Neural cell (in vitro differentiated cells): ENCODE measurements around the gene TBC1D22B. TPM values are rescaled to one million over a fixed set of nuclear protein-coding genes. Genes with fewer than 3 reads are reported as not detected.

Experiments used
- H2AFZ ChIP-seq: fragments of 200-600, 300-800 bp; sonication (generic), shearing (Covaris generic); 2 replicates; pipeline ENCODE4 v1.6.0; 2014; ENCODE audit warnings: low read depth, mild to moderate bottlenecking, antibody characterized with exemption, low read length, moderate library complexity
- H3F3A ChIP-seq: fragments of 200-600 bp; shearing (Covaris generic); 2 replicates; pipeline ENCODE4 v1.6.1; 2016; ENCODE audit warnings: mild to moderate bottlenecking, moderate library complexity, mixed read lengths, antibody characterized with exemption, low read length; ENCODE audit not compliant: insufficient read depth, poor library complexity, severe bottlenecking
- H3K27ac ChIP-seq: fragments of 200-600, 300-800 bp; sonication (generic), shearing (Covaris generic); 2 replicates; pipeline ENCODE4 v1.5.1; 2014; ENCODE audit warnings: mild to moderate bottlenecking, low read length, moderate library complexity
- H3K27me3 ChIP-seq: fragments of 300-800, 200-600 bp; sonication (generic), shearing (Covaris generic); 2 replicates; pipeline ENCODE4 v1.6.0; 2014; ENCODE audit warnings: mild to moderate bottlenecking, low read depth, low read length, moderate library complexity; ENCODE audit not compliant: insufficient read depth
- H3K36me3 ChIP-seq: fragments of 300-800, 200-600 bp; sonication (generic), shearing (Covaris generic); 2 replicates; pipeline ENCODE4 v1.5.1; 2014; ENCODE audit warnings: mild to moderate bottlenecking, antibody characterized with exemption, low read length, moderate library complexity; ENCODE audit not compliant: insufficient read depth
- H3K4me2 ChIP-seq: fragments of 300-800, 200-600 bp; sonication (generic), shearing (Covaris generic); 2 replicates; pipeline ENCODE4 v1.6.0; 2014; ENCODE audit warnings: mild to moderate bottlenecking, low read length
- H3K4me3 ChIP-seq: fragments of 300-800, 200-600 bp; sonication (generic), shearing (Covaris generic); 2 replicates; pipeline ENCODE4 v1.5.1; 2014; ENCODE audit warnings: mild to moderate bottlenecking, low read length, moderate library complexity
- H3K79me2 ChIP-seq: fragments of 200-600 bp; shearing (Covaris generic); replicated peaks from 2 replicates; pipeline ENCODE4 v1.6.0; 2014; ENCODE audit warnings: mild to moderate bottlenecking, low read length, moderate library complexity; ENCODE audit not compliant: insufficient read depth
- H3K9ac ChIP-seq: fragments of 300-800, 200-600 bp; sonication (generic), shearing (Covaris generic); 2 replicates; pipeline ENCODE4 v1.6.1; 2016; ENCODE audit warnings: mild to moderate bottlenecking, low read length, mixed read lengths
- H3K9me2 ChIP-seq: fragments of 200-600 bp; shearing (Covaris generic); 2 replicates; pipeline ENCODE4 v1.6.1; 2016; ENCODE audit warnings: mild to moderate bottlenecking, low read length, mixed read lengths; ENCODE audit not compliant: insufficient read depth
- H3K9me3 ChIP-seq: fragments of 200-600, 300-800 bp; sonication (generic), shearing (Covaris generic); 2 replicates; pipeline ENCODE4 v1.6.1; 2016; ENCODE audit warnings: mild to moderate bottlenecking, mixed run types, low read length, moderate library complexity, mixed read lengths
- H4K20me1 ChIP-seq: fragments of 200-600 bp; shearing (Covaris generic); 2 replicates; pipeline ENCODE4 v1.6.1; 2016; ENCODE audit warnings: mild to moderate bottlenecking, mixed run types; ENCODE audit not compliant: insufficient read depth
- CTCF ChIP-seq: fragments of 450-650 bp; IDR thresholded peaks from 2 replicates; pipeline ENCODE4 v1.5.1; 2014; ENCODE audit warnings: antibody characterized with exemption, mild to moderate bottlenecking, moderate library complexity; ENCODE audit not compliant: poor library complexity, severe bottlenecking
- EP300 ChIP-seq: fragments of 450-650 bp; conservative IDR thresholded peaks from 2 replicates; pipeline ENCODE4 v1.6.1; 2014; ENCODE audit warnings: antibody characterized with exemption, mild to moderate bottlenecking, moderate library complexity; ENCODE audit not compliant: poor library complexity, severe bottlenecking
- EZH2 ChIP-seq: fragments of 200-600, 300-800 bp; shearing (Covaris generic), sonication (generic); IDR thresholded peaks from 2 replicates; pipeline ENCODE4 v1.6.1; 2014; ENCODE audit warnings: antibody characterized with exemption, low read length, borderline replicate concordance, mild to moderate bottlenecking; ENCODE audit not compliant: insufficient read depth, poor library complexity, severe bottlenecking
- MXI1 ChIP-seq: fragments of 450-650 bp; conservative IDR thresholded peaks from 2 replicates; pipeline ENCODE4 v1.6.1; 2014; ENCODE audit warnings: antibody characterized with exemption, mild to moderate bottlenecking; ENCODE audit not compliant: poor library complexity, severe bottlenecking
- POLR2AphosphoS5 ChIP-seq: IDR thresholded peaks from 2 replicates; pipeline ENCODE4 v1.6.1; 2012
- RAD21 ChIP-seq: fragments of 450-650 bp; conservative IDR thresholded peaks from 2 replicates; pipeline ENCODE4 v1.6.1; 2014; ENCODE audit warnings: antibody characterized with exemption, mild to moderate bottlenecking, moderate library complexity
- REST ChIP-seq: IDR thresholded peaks from 2 replicates; pipeline ENCODE4 v1.6.1; 2012; ENCODE audit warnings: borderline replicate concordance
- SMC3 ChIP-seq: fragments of 450-650 bp; conservative IDR thresholded peaks from 2 replicates; pipeline ENCODE4 v1.6.1; 2014; ENCODE audit warnings: antibody characterized with exemption, mild to moderate bottlenecking, moderate library complexity; ENCODE audit not compliant: poor library complexity
- TAF1 ChIP-seq: IDR thresholded peaks from 2 replicates; pipeline ENCODE4 v1.6.1; 2012; ENCODE audit warnings: low read depth
- polyA plus RNA-seq: library from polyadenylated mRNA; depleted of rRNA; stranded (reverse); fragments of >200 nt; gene quantifications from 2 replicates; pipeline ENCODE4 v1.2.3, GENCODE V29; 2014

TBC1D22B gene
- polyA plus RNA-seq, 1 donor from 2014 or later: 10.6 TPM

- Histone ChIP-seq H3K79me2 (no peaks in the 10 kb centered on the region), H3K9ac (no peak overlapping the region), H3F3A (no peaks in the 10 kb centered on the region)
These were observed 59.9 kb downstream of the TBC1D22B start for GRCh38 chr6:37317312-37318038.

GRCh38 chr6:37319156-37319555, 61.6 kb downstream of the TBC1D22B start:
- H3K9me3 ChIP-seq: no peaks in the 10 kb centered on the region
- H3K27ac ChIP-seq: no peak overlapping the region
- H2AFZ ChIP-seq: no peak overlapping the region
- H3K79me2 ChIP-seq: no peaks in the 10 kb centered on the region
- H3K4me2 ChIP-seq: no peak overlapping the region
- H4K20me1 ChIP-seq: no peaks in the 10 kb centered on the region
- no peaks in the 10 kb centered on the region for H3K27me3 ChIP-seq
- H3K9ac ChIP-seq: no peak overlapping the region
- H3K36me3 ChIP-seq: peaks cover 6% of the 10 kb centered on the region
- H3F3A ChIP-seq: no peaks in the 10 kb centered on the region
- H3K4me3 ChIP-seq: no peak overlapping the region
- no peaks in the 10 kb centered on the region for H3K9me2 ChIP-seq
- TF ChIP-seq REST (no peak), RAD21 (no peak), MXI1 (no peak), CTCF (no peak)

More at GRCh38 chr6:37317312-37318038, 59.9 kb downstream of the TBC1D22B start:
- Histone ChIP-seq H2AFZ (no peak overlapping the region), H3K9me3 (no peaks in the 10 kb centered on the region), H3K27me3 (no peaks in the 10 kb centered on the region), H4K20me1 (no peaks in the 10 kb centered on the region), H3K27ac (no peak overlapping the region), H3K4me2 (no peak overlapping the region), H3K9me2 (no peaks in the 10 kb centered on the region), H3K4me3 (no peak overlapping the region), H3K36me3 (peaks cover 6% of the 10 kb centered on the region)
- no peak for TF ChIP-seq SMC3
- no peak for TF ChIP-seq CTCF
- TF ChIP-seq RAD21: no peak
- no peak for TF ChIP-seq MXI1
- TF ChIP-seq EP300: no peak
- TF ChIP-seq REST: no peak
- TF ChIP-seq TAF1: no peak
- TF ChIP-seq EZH2: no peak
- no peak for TF ChIP-seq POLR2AphosphoS5
